ENCODE measurements around the gene NR2F1. TPM values are rescaled to one million over a fixed set of nuclear protein-coding genes. Genes with fewer than 3 reads are reported as not detected.
A peak's percentile ranks its signal among the peaks of the same experiment; 100 is the strongest.
"Not testable (repeated sequence)": the region's sequence is repeated elsewhere in the genome, so short reads cannot be mapped to it uniquely, and the experiment has no call there.

The NR2F1 gene
- 18.1 and 55.4 TPM in 2 replicates for total RNA-seq

DNA sequence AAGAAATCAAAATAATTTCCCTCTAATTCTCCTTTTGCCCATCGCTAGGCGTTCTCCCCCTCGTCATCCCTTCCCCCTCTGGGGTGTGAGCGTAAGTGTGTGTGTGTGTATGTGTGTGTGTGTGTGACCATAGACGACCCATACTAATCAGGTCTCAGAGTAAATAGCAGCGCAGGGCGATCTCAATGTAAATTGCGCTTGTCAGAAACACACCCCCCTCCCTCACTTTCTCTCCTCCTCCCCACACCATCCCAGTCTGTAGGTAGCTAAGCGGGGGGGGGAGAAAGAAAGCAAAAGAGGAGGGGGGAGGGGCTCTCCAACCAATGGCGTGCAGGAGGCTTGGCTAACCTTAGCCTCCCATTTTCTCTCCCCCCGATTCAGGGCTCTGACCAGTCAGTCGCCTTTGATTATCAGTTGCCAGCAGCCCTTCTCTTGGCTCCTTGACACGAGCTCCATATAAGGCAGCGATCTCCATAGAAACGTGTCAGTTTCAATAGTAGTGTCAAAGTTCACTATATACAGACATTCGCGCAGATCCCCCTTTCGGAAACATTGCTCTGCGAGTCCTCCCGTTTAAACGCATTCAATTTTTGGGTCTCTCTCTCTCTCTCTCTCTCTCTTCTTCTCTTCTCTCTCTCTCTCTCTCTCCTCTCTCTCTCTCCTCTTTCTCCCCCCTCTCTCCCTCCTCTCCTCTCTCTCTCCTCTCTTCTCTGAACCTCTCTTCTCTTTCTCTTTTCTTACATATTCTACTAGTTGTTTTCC is at the start of gene NR2F1:
NR2F1 (plus strand) TSS at position 546 of the 762 bp plus-strand sequence. CDS start 1,802 bp downstream, outside the sequence.
- peak; percentile 97 for DNase-seq (ENCODE audit: extremely low read depth, low read depth, low spot score)

- no peak for DNase-seq (ENCODE audit: extremely low read depth, low read depth, low spot score)
Measured at GRCh38 chr5:93545872-93546271, 37.1 kb upstream of the NR2F1 start.

DNA sequence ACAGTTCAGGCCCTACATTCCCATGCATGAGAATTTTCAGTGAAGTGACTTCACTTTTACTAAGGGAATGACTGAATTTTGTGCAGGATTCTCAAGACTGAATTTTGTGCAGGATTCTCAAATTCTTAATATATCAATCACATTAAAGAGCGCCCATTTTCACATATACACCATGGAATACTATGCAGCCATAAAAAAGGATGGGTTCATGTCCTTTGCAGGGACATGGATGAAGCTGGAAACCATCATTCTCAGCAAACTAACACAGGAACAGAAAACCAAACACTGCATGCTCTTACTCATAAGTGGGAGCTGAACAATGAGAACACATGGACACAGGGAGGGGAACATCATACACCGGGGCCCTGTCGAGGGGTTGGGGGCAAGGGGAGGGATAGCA is 33.4 kb upstream of the NR2F1 start:
- not testable (repeated sequence) for DNase-seq (ENCODE audit: extremely low read depth, low read depth, low spot score)

- no peak for DNase-seq (ENCODE audit: extremely low read depth, low read depth, low spot score)
Measured at GRCh38 chr5:93557021-93557604, 25.9 kb upstream of the NR2F1 start.

DNA sequence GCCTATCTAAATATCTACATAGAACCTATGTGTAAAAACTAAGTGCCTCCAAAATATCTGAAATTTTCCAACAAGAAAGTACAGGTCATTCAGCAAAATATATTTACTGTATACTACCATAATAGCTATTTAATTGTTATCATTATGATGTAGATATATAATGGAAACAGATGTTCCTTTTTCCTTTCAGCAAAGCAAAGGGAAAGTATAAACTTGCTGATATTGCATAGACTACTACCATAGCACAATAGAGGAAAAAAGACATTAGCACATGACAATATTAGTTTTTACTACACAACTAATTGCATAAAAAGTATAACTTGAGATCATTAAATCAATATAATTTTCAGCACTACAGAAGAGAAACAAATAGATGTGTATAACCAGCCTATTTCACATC is 16.9 kb upstream of the NR2F1 start:
- DNase-seq (ENCODE audit: extremely low read depth, low read depth, low spot score) = no peak

DNA sequence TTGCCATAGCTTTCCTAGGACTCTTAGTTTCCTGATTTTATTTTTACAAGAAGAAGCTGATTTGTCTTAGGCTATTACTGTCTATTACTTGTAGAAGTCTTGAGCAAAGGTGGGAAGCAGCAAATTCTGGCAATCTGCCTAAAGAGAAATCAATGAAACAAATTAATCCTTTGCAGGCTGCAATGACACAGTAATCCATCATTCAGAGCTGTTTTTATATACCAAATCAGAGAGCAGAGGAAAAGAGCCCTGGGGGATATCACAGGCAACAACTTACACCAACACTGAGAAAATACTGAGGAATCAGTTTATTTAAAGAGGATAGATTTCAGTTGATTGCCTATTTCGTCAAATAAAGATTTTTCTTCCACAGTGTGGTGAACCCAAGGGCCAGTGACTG is 15.6 kb upstream of the NR2F1 start:
- no peak for DNase-seq (ENCODE audit: extremely low read depth, low read depth, low spot score)

DNA sequence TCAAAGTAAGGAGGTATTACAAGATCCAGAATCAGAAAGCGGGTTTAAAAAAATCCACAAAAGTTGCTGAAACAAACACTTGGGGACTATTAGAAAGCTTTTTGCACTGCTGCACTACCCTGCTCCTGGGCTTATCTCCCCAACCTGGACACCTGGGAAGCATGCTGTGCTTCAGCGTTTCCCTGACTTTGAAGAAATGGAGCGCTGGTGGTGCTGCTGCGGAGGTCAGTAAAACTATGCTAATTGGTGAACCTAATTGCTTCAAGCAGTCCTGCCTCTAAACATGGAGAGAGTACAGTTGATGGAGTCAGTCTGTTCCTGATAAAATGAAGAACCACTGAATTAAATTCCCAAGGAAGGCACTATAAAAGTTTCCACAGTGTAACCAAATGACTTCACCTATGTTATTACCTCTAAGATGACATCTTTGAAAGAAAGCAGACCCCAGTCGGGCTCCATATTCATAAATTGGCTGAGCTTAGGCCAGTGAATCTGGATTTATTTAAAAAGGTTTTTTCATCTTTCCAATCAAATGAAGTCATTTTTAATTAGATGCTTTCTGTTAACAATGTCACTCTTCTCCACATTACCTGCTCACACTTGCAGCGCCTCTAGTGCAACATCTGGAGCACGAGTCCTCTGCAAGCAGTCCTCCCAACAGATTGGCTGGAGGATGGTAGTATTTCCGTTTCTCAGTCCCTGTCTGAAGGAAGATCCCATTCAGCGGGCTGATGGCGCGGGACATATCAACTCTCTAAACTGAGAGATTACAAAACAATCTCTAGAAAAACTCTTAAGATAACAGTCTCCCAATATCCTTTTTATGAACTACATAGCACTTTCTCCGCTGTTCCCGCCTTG is 13.5 kb upstream of the NR2F1 start:
- no peak for DNase-seq (ENCODE audit: extremely low read depth, low read depth, low spot score)

DNA sequence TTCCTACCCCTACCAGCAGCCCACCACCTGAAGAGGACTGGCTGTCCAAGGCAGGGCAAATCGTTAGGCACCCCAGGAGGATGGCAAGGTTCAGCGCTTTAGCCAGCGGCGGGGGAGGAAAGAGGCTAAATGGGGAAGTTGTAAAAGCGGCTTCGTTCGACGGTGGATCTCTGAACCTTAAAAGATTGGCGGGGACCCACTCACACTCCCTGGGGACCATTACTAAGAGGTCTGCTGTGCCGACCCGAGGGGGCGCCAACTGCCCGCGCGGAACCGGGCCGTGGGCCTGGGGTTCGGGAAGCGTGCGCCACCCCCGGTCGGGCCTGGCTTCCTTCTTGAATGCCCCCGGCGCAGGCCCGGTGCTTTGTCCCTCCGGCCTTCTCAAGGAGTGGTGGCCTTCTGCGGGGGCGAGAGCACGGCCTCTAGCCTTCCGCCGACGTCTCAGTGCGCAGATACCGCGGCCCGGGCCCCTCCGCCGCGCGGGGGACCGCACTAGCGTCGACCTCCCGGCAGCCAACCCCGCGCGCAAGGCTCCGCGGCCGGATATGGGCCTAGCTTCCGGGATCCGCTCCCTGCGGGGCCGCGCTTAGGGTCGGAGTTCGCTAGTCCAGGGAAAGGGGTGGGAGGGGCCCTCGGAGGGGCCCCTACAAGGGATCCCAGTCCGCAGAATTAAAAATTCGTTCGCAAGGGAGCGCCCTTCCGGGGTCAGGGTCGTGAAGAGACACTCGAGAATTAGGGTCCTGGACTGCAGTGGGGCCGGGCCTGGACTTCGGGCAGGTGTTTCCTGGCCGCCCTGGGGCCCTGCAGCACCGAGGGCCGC is 12.5 kb upstream of the NR2F1 start:
- DNase-seq (ENCODE audit: extremely low read depth, low read depth, low spot score) = no peak

GRCh38 chr5:93571114-93571949 is 11.7 kb upstream of the NR2F1 start:
- DNase-seq (ENCODE audit: extremely low read depth, low read depth, low spot score) = no peak

GRCh38 chr5:93572101-93572607 is 10.9 kb upstream of the NR2F1 start:
- DNase-seq (ENCODE audit: extremely low read depth, low read depth, low spot score) = no peak

DNA sequence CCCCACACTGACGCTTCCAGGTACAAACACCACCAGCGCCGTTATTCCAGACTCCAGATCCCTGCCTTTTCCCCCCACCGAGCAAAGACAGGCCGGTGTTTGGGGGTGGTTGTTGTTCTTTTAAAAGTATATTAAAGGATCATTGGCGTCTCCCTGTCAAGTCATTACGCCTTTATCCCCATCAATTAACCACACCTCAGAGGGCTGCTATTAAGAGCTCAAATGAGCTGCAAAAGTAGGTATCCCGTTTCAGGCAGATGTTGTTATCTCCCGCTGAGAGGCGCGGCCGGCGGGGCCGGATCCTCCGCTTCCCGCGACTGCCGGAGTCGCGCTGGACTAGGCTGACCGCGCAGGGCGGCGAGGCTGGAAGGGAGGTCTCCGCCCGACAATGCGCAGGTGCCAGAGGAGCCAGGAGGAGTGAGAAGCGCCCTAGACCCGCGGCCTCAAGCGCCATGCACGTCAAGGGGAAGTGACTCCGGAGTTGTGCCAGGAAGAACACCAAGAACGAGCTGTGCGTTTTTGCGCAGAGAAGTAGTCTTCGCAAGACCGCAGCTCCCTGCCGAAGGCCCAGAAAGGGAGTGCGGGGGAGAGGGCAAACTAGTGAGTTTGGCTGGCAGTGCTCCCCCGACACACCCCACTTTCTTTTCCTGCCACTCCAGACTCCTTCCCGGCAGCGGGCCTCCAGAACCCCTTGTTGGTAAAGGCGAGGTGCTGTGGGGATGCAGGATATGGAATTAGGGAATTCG is 10.2 kb upstream of the NR2F1 start:
- DNase-seq (ENCODE audit: extremely low read depth, low read depth, low spot score) = no peak

DNA sequence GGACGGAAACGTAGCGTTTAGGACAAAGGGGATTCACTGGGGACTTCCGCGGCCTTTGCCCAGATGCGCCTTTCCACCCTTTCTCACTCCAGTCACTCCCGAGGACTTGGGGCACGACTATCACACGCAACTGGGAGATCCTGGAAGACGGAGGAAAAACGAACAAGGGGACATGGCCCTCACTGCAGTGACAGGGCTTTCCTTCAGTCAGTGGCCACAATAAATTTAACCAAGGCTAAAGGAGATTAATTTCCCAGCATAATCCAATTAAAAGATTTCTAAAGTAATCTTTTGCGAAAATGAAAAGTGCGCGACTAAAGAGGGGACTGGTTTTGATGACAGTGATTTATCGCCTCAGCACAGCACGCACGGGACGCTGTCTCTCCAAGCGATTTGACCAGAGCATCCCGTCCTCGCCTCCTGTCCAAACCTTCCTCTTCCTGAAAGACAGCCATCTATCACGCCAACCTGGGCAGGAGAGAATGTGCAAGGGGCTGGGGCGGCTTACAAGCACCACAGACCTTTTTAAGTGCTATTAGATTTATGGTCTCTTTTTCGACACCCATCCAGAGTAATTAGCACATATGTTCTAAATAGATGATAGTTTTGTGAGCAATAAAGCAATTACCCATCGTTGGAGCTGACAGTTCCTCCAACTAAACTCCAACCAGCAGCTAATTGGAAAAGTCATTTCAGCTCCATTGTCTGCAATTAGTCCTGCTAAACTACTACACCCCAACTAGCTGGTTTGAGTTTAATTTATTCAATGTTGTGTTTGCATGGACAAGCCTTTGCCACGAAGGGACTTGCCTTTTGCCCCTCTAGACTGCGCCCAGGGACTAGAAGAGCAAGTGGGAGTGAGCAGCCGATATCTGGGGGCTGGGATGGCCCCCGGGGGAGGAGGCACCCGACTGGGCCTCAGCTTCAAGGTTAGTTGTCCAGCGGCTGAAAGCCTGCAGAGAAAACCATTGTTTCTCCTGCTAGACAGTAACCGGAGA is 9.4 kb upstream of the NR2F1 start:
- no peak for DNase-seq (ENCODE audit: extremely low read depth, low read depth, low spot score)

GRCh38 chr5:93574491-93575305 is 8.3 kb upstream of the NR2F1 start:
- no peak for DNase-seq (ENCODE audit: extremely low read depth, low read depth, low spot score)

DNA sequence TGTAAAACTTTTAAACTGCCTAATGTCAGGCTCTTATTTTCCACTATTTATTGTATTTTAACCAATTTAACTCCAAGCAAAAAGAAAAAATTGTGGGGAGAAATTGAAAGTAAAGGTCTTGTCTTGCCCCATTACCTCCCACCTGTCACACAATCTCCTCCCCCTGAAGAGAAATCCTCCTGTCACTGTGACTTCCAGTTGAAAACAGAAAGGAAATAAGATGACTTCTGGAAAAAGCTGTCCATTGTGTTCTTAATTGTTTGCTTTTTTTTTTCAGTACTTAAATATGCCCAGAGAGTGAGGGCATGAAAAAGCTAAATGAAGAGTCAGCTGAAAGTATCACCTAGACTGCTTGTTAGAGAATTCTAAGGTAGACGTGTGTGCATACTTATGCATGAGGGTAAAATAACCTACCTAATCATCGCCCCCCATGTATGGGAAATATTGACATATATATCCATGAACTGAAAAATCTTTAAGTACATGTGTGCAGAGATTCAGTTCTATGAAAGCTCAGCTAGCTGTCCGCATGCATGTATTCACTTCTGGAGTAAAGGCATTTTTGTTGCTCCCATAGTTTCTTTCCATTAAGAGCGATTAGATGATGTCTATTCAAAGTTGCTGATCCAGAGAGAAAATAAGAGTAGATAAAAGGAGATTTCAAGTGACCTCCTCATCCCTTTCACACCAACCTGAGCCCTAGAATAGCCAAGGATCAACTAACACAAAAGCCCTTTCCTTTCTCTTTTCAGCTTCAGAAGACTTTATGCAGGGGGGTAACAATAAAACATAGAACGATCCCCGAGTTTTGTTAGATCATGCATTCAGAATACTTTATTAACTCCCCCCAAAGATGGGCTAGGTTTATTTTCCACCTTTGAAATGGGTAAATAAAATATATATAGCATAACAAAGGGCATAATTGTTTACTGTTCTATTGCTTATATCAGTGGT is 7.3 kb upstream of the NR2F1 start:
- DNase-seq (ENCODE audit: extremely low read depth, low read depth, low spot score) = no peak

GRCh38 chr5:93576994-93577853 is 5.8 kb upstream of the NR2F1 start:
- DNase-seq (ENCODE audit: extremely low read depth, low read depth, low spot score) = no peak

Measured in glomerular endothelial cell (primary cell).